Erythroblast (primary cell): ENCODE measurements around the gene RANBP1.

Experiments used
- GATA1 ChIP-seq: IDR thresholded peaks from 2 replicates; pipeline ENCODE4 v1.6.1; 2011; ENCODE audit warnings: low read depth, mild to moderate bottlenecking, control low read depth, low read length, moderate library complexity
- POLR2A ChIP-seq: IDR thresholded peaks from 2 replicates; pipeline ENCODE4 v1.6.1; 2011; ENCODE audit warnings: mild to moderate bottlenecking, low read length

DNA sequence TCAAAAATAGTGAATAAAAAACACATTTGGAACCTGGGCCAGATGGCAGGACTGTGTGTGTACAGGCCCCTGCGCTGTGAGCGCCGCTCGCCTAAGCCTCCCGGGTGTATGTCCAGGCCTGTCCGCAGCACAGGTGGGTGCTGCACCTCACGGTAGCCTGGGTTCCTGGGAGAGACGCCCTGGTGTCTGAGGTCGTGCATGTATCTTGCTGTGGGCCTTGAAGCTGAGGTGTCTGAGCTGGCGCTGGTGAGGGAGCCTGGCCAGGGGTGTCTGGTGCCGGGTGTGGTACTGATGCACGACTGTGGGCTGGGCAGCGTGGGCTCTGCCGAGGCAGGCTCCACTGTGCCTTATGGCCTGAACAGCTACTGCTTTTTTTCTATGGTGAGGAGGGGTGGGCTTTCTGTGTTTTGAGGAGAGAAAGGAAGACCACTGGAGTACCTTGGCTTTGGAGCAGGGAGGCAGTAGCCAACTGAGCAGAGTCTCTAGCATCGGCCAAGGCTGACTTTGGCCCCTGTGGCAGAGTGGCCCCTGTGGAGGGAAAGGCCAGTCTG is 11.5 kb downstream of the RANBP1 start:
- TF ChIP-seq POLR2A (no peak), GATA1 (no peak)
